Hematopoietic multipotent progenitor cell treated with erythropoietin and hydrocortisone succinate and interleukin-3 and kit ligand, for 17 days (in vitro differentiated cells): ENCODE measurements around the gene SMAD7.

ENCODE experiments used
- DNase-seq: peaks from one replicate; pipeline ENCODE4 v3.0.0-alpha.2; 2015; ENCODE audit warnings: low spot score

The SMAD7 gene

DNA sequence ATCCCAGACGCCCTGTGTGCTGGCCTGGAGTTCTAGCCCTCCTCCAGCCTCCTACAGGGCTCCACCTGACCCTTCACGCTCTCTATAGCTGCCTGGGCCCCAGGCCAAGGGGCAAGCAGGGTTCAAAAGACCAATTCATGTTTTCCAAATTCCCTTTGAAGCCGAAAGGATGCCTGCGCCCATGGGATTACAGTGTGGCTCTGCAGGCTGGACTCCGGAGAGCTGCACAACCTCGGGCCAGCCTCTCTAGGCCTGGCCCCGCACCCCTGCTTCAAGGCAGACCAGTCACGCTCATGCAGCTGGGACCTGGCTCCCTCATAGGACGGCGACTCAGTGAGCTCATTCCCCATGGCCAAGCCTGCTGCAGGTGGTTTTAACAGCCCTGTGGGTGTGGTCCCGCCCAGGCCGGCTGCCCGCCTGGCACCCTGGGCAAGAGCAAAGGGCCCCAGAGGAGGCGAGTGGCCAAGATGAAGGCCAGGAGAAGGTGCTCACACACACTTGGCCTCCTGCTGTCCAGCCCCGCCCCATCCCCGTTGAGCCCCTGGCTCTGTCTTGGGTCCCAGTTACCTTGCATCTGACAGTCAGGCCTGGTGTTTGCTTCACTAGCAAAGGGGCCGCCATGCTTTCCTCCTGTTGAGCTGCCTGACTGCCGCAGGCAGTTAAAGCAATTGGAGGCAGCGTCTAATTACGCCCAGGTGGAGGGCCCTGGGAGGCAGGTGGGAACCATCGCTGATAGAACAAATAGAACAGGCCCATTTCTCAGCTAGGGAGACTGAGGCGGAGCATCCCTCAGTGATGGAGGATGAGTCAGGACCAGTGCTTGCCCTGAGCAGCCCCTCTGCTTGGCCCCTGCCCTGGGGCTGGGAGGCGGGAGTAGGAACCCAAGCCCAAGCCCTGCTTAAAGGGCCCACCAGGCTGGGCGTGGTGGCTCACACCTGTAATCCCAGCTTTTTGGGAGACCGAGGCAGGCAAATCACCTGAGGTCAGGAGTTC lies 56.9 kb downstream of the SMAD7 start:
- DNase-seq = no peak

DNA sequence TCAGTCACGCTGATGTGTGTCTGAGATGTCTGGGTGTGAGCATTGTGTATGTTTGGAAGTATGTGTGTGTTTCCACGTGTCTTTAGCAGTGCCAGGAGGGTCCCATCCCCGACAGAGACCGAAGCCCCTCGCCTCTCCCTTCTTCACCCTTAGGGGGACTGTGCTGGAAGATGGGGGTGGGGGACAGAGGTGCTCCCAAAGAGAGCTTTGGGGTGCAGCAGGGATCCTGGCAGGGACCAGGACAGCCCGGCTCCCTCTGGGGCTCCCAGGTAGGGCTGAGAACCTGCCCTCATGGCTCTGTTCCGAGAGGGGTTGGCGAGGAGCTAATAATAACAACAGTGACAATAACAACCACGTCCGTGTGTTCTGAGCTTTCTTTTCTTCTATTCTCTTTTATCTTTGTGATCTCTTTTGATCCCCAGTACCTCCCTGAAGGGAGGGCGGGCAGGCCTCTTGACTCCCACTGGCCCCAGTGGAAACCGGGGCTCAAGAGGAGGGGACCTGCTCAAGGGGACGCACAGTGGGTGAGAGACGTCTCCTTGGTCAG lies 57.6 kb downstream of the SMAD7 start:
- no peak for DNase-seq

DNA sequence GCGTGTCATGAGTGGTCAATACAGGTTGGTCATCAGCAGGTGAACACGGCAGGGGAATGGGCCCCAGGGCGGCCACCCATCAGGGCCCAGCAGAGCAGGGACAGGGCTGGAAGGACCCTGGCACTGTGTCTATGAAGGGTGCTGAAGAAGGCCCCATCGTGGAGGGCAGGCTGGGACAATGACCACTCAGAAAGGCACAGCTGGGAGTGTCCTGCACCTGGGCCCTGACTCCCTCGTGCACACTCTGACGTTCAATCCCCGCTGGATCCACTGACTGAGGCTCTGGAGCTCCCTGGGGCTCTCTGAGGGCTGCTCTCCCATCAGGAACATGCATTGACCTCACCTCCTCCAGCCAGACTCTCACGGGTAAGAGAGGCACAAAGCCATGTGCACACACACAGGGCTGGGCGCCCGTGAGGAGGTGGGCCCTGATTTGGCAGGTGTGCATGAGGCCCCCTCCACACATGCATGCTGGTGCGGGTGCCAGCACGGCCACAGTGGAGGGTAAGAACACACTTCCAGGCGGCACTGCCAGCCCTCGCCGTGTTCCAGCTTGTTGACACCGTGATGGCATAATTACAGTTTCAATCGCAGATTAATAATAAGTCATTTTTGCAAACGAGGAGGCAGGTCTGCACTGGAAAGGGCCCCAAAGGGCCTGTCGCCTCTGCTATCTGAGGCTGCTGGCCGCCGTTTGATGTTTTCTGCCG lies 58.5 kb downstream of the SMAD7 start:
- no peak for DNase-seq

DNA sequence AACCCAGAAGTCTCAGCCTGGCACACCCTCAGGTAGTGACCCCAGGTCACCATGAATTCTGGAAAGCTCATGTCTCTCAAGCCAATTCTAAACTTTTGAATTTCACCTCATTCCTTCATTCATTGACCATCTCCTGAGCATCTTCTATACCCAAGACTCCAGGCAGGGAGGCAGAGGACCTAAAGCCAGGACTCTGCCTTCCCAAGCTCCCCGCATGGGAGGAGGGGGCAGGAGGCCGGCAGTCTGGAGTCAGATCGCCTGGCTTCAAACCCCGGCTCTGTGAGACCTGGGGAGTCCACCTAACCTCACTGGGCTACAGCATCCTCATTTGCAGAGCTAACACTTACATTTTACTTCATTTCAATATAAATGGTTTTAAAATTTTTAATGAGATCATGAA lies 59.0 kb downstream of the SMAD7 start:
- DNase-seq = no peak

DNA sequence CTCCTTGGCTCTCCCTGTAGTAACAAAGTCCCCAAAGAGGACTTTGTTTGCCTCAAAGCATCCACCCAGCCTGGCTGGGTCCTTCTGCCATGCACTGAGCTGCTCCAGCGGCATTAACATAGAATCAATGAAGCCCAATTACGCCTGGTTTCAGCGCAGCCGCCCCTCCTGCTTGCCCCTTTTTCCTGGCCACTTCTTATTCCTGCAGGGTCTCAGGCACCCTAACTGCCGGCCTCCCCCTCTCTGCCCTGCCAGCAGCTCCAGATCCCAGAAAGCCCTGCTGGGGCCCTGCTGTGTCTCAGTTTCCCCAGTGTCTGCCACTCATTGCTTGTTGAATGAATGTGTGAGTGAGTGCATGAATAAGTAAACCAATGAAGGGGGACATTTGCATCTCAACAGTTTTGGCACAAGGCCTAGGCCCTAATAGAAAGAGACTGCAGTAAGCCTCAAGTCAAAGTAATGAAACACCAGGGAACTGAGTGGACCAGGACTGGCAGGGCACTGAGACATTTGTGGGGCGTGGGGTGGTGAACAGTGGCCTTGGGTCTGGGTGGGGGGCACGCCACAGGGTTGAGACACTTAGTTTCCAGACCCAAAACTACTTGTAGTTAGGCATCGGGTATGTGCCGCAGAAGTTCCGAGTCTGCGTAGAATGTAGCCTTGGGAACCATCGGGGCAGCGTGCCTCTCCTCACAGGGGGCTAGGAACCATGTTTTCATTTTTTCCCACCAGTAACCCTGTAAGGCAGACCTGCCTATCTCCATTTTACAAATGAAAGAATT lies 60.6 kb downstream of the SMAD7 start:
- no peak for DNase-seq

DNA sequence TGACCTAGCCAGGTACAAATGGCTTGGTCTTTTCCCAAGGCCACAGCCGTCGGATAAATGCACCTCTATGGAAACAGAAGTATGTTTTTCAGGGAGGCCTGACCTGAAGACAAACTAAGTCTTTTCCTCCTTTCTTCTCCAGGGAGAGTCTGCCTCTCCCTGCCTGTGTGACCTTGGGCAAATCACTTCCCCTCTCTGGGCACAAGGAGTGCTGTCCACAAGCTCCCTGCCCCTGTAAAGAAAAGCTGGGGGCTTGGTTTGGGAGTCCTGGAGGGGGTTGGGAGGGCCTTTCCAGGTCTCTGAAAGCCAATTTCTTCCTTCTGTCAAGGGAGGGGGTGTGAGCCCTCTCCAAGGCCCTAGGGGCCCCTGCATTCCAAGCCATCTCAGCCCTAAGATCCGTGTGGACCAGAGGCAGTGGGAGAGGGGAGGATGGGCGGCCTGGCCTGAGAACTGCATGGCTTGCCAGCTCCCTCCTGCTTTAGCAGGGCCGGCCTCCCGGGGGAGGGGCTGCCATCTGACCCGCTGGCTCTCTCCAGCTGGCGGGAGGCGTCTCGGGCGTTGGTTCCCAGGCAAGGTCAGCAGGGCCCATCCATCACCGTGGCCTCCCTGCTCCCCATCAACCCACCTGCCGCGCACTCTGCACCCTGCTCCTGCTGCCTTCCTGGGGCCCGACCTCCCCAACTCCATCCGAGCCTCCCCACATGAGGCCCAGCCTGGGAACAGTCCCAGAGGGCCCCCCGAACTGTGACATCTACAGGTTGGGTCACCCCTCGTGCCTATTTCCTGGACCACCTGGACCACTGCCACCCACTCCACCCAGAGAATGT lies 61.4 kb downstream of the SMAD7 start:
- no peak for DNase-seq

DNA sequence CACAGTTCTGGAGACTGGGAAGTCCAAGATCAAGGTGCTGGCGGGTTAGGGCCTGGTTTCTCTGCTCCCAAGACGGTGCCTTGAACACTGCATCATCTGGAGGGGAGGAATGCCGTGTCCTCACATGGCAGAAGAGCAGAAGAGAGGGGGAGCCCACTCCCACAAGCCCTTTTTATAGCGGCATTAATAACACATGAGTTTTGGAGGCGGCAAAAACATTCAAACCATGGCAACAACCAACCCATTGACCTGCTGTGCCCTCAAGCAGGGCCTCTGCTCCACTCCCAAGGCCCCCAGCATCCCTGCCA lies 62.0 kb downstream of the SMAD7 start:
- no peak for DNase-seq

DNA sequence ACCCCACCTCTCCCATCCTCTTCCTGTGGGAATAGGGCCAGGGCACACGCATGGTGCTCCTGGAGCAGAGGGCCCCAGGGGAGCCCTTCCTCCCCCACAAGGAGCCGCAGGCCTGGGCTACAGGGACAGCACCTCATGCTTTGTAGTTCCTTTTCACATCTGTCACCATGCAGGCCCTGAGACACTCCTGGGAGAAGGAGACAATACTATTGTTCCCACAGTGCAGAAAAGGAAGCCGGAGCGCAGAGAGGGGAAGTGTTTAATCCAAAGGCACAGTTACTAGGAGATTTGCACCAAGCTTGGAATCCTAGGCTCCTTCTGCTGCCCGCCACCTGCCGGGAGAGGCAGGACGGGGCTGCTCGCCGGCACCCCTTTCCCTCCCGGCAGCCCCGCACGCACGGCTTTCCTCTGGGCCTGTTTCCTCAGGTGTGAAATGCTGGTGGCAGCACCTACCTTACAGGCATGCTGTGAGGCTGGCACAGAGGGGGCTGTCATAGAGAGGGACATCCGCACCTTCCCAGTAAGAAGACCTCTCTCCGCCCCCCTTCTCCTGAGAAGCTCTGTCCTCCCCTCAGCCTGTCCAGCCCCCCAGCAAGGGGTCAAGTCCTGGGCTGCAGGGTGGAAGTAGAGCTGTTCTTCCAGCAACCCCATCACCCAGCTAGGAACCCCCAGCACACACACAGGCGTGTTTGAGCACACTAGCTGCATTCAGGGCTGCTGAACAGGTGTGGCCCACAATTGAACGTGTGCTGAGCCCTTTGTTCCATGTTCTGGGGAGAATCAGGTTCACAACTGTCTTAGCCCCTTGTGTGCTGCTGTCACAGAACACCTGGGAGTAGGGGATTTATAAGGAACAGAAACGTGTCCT lies 62.6 kb downstream of the SMAD7 start:
- DNase-seq = no peak

DNA sequence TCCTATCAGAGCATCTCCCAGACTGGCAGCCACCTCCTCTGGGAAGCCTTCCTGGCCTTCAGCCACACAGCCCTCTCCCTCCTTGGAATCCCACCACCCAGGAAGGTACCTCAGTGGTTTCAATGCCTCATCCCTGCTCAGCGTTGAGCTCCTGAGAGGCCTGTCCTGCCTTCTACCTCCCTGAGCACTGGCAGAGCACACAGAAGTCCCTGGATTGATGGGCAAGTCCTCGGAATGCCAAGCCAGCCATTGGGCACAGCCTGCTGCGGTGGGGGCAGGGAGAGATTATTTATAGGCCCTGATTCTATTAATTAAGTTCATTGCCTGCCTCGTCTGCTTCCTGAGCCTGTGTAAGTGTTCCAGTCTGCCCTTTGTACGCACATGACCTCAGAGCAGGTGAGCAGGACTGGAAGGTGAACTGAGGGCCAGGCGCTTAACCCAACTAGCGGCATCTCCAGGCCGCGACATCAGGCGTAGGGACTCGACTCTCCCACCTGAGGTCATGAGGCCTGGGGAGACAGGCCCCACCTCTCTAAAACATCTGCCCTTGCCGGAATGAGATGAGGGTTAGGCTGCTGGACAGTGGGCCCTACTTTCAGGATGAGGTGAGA lies 63.4 kb downstream of the SMAD7 start:
- DNase-seq = no peak

DNA sequence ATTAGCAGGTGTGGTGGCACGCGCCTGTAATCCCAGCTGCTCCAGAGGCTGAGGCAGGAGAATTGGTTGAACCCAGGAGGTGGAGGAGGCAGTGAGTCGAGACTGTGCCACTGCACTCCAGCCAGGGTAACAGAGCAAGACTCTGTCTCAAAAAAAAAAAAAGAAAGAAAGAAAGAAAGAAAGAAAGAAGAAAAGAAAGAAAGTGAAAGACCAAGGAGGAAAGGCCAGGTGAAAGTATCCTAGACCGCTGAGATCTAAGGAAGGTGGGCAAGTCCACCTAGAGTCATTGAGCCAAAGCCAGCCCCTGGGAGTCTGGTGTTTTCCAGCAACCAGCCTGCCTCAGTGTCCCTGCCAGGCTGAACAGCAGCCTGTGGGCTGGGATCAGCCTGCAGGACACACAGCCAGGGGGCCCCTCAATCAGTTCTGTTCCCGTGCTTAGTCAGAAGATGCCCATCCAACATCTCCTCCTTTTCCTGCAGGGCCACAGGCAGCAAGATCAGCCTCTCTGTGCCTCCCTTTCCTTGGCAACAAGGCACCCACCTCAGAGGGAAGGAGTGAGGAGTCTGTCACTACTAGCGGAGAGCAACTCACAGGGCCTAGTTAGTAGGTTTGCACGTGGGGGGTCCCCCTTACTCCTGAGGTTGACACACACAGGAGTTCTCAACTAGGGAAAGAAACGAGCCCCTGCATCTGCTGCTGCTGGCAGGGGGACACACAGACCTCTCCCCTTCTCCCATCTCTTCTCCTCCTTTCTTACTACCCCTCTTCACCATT lies 64.1 kb downstream of the SMAD7 start:
- DNase-seq = no peak

DNA sequence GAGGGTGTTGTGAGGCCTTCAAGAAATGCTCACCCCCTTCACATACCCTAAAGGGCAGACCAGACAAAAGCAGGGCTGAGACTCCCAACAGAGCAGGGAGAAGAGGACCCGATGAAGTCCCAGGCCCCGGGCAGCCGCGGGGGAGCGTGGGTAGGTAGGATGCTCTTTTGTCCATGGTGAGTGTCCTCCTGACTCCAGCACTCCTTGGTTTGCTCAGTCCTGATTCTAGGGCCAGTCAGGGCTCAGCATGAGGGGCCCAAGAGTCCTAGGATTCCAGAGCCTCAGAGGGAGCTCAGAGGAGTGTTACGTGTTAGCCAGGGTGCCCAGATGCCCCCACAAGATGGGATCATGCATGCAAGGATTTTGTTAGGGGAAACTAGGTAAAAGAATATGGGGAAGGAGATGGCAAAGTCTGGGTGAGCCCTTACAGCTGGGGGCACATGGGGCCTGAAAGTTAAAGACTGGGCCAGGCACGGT lies 64.8 kb downstream of the SMAD7 start:
- DNase-seq = no peak

DNA sequence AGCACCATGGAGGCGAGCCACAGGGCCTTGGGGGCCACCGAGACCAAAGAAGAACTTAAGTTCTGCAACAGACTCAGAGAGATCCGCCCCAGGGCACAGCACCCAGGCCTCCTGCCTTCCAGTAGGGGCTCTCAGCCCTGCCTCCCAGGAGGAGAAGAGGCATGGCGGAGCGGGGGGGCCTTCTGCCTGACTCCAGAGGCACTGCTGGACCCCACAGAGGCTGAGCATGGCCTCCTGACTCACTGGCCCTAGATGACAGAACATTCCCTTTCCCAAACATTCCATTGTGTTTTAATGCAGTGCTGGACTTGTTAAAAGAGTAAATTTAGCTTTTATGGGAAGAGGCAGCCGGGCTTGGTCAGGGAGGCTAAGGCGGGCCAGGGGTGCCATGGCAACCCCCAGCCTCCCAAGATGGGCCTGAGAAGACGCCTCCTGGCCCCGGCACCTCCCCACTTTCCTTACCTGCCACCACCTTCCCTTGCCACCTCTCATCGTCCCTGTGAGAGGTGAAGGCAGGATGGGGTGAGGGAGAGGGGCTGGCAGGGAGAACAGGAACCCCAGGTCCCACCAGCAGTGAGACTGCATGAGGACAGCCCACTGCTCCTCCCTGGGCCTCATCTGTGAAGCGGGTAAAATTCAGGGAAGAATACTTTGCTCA lies 65.4 kb downstream of the SMAD7 start:
- DNase-seq = no peak

DNA sequence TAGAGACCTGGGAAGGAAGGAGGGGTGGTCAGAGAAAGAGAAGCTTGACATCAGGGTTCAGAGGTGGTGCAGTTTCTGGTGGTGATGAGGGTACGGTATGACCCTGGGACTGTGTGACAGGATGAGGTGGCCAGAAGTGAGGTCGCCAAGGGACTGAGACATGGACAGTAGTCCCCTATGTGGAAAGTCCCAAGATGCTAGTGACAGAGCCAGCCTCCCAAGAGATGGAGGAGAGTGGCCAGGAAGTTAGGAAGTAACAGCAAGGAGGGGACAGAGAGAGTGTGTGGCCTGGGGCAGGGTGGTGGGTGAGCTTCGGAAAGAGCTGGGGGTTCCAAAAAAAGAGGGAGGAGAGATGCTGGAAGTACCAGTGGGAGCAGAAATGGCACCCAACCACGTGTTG lies 66.0 kb downstream of the SMAD7 start:
- no peak for DNase-seq

DNA sequence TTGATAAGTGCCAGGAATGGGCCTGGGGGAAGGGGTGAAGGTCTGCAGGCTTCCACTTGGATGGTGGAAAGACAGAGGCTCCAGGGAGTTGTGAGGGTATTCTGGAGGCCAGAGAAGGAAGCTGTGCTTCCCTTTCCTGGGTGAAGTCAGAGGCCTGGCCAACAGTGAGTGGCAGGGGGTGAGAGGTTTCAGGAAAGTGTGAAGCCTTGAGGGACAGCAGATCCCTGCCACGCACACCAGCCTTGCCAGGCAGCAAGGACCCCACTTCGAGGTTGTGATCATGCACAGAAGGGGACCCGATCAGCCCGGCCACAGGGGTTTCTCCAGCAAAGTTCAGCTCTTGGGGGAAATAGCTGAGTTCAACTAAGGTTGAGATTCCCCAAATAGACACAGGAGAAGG lies 66.5 kb downstream of the SMAD7 start:
- DNase-seq = no peak

DNA sequence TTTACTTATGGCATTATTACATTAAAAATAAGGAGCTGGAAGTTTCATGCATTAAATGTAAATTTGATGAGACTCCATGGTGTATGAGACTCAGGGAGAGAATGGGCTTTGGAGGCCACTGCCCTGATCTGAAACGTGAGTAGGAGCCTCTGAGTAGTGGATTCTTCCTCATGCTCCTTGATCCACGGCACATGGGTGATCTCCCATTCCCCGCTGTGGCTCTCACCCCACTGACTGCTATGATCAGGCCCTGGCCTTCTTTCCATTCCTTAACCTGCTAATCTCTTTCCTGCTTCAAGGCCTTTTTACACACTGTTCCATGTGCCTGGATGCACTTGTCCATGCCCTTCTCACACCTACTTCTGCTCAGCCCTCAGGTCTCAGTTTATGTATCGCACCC lies 68.4 kb downstream of the SMAD7 start:
- no peak for DNase-seq

DNA sequence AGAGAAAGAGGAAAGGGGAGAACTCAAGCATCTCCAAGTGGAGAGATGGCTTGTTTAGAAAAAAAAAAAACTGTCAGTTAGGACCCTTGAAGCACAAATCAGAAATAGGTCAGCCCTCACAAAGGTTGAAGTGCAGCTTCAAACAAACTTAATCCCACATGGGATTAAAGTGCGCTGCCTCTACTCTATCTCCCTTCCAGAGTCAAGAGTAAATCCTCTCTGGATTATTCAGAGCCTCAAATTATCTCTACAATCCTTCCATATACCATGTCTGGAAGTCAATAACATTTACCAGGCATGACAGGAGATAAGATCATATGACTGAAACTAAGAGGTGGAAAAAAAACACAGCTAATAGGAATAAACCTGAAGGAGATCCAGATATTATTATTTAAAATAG lies 69.8 kb downstream of the SMAD7 start:
- no peak for DNase-seq

DNA sequence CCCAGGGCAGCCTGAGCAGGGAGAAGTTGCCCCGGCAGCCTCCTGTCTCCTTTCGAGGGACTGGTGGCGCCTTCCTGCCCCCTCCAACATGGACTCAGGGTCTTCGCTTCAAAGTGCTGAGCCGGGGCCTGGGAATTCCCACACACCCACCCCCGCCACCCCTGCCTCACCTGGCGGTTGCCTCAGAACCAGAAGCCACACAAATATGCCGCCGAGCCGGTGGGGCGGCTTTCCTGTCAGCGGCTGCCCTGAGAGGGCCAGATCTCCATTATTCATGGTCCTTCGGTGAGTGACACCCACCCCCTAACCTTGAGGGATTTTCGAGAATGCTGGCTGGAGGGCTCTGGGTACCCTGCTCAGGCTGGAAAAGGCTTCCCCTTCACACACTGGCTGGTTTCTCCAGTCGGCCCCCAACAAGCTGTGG lies 71.7 kb downstream of the SMAD7 start:
- no peak for DNase-seq

DNA sequence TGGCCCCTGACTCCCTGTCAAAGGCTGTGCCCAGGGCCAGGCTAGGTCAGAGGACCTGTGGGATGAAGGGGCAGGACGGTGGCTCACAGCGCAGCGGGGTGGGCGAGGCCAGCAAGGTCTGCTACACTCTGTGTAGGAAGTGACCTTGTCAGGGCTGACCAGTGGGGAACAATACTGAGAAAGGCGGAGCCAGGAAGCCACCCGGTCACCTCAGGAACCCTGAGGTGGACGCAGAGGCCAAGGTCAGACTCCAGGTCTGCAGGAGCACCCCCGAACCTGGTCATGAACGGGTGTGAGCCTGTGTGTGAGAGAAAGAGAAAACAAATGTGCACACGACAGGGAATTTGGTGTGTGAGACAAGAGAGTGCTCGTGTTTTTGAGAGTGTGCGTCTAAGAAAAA lies 72.3 kb downstream of the SMAD7 start:
- DNase-seq = no peak

DNA sequence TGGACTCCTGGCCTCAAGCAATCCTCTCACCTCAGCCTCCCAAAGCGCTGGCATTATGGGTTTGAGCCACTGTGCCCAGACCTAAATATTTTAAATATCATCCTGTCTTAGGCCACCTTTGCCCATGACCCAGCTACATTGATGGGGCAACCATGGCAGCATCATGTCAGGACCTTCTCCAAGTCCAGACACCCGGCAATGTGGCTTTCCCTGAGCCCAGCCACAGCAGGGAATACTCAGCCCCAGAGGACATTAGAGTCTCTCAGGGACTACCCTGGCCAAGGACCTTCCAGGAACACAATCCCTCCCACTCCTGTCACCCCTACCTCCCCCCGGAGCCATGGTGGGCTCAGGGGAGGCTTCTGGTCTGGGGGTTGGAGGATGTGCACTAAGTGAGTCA lies 72.8 kb downstream of the SMAD7 start:
- DNase-seq = no peak
